Measurements from ENCODE around the gene PTPRN2. TPM values are rescaled to one million over a fixed set of nuclear protein-coding genes. Genes with fewer than 3 reads are reported as not detected.

Gene PTPRN2
- total RNA-seq, 4 donors from 2014 or later, result 14.9 to 34.3 (median 21.3) TPM

DNA sequence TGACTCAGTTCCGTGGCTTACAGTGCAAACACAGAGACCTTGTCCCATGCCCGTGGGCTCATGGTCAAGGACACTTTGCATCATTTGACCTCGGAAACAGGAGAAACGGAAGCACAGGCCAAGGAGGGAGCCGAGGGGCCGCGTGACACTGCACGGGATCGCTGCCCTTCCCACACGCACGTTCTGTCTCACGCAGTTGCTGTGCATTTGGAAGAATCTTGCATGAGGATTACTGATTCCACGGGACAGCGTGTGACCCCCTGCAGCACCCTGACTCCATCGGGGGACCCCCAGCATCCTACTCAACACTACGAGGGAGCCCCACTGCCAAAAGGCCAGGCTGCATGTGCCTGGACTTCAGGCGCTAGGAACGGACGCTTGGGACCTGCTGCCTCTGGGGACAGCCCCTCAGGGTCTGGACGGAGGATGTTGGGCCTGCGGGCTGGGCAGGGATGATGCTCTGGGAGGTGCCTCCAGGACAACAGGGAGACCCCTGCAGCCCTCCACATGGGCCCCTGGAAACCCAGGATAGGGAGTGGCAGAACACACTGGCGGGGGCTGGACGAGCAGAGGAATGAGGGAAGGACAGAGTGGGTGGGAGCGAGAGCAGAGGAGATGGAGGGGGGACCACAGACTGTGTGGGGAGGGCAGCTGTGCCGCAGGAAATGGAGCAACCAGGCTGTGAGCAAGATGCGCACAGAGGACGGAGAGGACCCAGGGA is 1028.6 kb downstream of the PTPRN2 start:
- DNase-seq, result peak in 2 of 3 donors; percentile 37 to 40

DNA sequence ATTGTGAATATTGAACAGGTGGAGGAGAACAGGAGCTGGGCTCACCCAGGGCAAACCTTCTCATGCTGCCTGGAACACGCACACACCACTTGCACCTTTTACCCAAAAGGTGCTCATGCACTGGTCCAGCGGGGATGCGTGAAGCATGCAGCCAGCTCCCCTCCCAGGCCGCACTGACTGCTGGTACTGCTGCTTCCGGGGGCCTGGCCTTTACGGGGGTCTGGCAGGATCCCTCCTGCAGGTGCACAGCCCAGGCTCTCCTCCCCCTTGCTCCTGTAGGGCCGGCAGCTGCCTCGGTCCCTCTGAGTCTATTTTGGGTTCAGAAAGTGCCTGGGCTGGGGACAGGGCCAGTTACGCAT is 1029.1 kb downstream of the PTPRN2 start:
- H3K4me3 ChIP-seq, result no peak overlapping the region
- TF ChIP-seq POLR2A (IDR thresholded peaks at IDR 0.05) (no peak), CTCF (IDR thresholded peaks at IDR 0.05) (no peak)
- H3K36me3 ChIP-seq, result no peaks in the 10 kb centered on the region
- no peaks in the 10 kb centered on the region for H3K27me3 ChIP-seq
- peak in 1 of 3 donors; percentile 27 for DNase-seq
- H3K9me3 ChIP-seq, result no peaks in the 10 kb centered on the region
- H3K4me1 ChIP-seq, result no peaks in the 10 kb centered on the region
- H3K27ac ChIP-seq, result no peak overlapping the region

More for the DNA sequence above, 1028.6 kb downstream of the PTPRN2 start:
- no peak for TF ChIP-seq CTCF (IDR thresholded peaks at IDR 0.05)
- TF ChIP-seq POLR2A (IDR thresholded peaks at IDR 0.05), result no peak
- H3K4me1 ChIP-seq, result no peaks in the 10 kb centered on the region
- no peak overlapping the region for H3K27ac ChIP-seq
- no peaks in the 10 kb centered on the region for H3K36me3 ChIP-seq
- no peak overlapping the region for H3K4me3 ChIP-seq
- H3K27me3 ChIP-seq, result no peaks in the 10 kb centered on the region
- no peaks in the 10 kb centered on the region for H3K9me3 ChIP-seq

DNA sequence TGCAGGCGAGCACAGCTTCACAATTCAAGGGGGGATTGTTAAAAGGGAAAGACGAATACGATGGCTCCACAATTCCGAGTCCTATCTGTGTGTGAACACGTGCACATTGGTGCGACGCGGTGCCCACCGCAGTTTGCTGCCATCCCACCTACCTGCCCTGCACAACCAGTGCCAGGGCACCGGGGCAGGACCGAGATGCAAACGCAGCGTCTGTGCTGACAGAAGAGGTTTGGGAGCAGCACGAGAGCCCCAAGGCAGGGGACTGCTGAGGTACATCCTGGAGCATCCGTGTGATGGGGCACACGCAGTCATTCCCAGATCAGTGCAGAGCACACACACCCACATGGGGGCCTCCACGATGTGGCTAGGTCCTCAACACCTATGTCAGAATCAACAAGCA is 1029.6 kb downstream of the PTPRN2 start:
- TF ChIP-seq CTCF (IDR thresholded peaks at IDR 0.05) (no peak), POLR2A (IDR thresholded peaks at IDR 0.05) (no peak)
- Histone ChIP-seq H3K4me3 (no peak overlapping the region), H3K27ac (no peak overlapping the region), H3K9me3 (no peaks in the 10 kb centered on the region), H3K27me3 (no peaks in the 10 kb centered on the region), H3K4me1 (no peaks in the 10 kb centered on the region), H3K36me3 (no peaks in the 10 kb centered on the region)
- DNase-seq, result peak in 1 of 3 donors; percentile 25

GRCh38 chr7:157557263-157557662 is 1030.4 kb downstream of the PTPRN2 start:
- TF ChIP-seq CTCF (IDR thresholded peaks at IDR 0.05), result no peak
- no peak for TF ChIP-seq POLR2A (IDR thresholded peaks at IDR 0.05)
- peak in 1 of 3 donors; percentile 8 for DNase-seq
- no peak overlapping the region for H3K4me3 ChIP-seq
- H3K27ac ChIP-seq, result no peak overlapping the region
- H3K27me3 ChIP-seq, result no peaks in the 10 kb centered on the region
- no peaks in the 10 kb centered on the region for H3K9me3 ChIP-seq
- H3K36me3 ChIP-seq, result no peaks in the 10 kb centered on the region
- no peaks in the 10 kb centered on the region for H3K4me1 ChIP-seq

DNA sequence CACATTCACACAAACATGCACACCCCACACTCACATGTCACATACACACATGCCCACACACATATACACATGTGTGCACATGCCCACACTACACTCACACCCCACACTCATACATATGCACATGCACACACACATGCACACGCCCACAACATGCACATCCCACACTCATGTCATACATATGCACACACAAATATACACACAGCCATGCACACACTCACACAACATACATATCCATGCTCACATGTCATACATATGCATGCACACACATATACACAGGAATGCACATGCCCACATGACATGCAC is 1031.0 kb downstream of the PTPRN2 start:
- H3K36me3 ChIP-seq, result no peaks in the 10 kb centered on the region
- H3K4me1 ChIP-seq, result no peaks in the 10 kb centered on the region
- TF ChIP-seq POLR2A (IDR thresholded peaks at IDR 0.05), result no peak
- no peak for TF ChIP-seq CTCF (IDR thresholded peaks at IDR 0.05)
- peak in 1 of 3 donors; percentile 2 for DNase-seq
- H3K9me3 ChIP-seq, result no peaks in the 10 kb centered on the region
- H3K27me3 ChIP-seq, result no peaks in the 10 kb centered on the region
- no peak overlapping the region for H3K4me3 ChIP-seq
- H3K27ac ChIP-seq, result no peak overlapping the region
